ENCODE results near the gene TNRC6C.

TNRC6C gene

DNA sequence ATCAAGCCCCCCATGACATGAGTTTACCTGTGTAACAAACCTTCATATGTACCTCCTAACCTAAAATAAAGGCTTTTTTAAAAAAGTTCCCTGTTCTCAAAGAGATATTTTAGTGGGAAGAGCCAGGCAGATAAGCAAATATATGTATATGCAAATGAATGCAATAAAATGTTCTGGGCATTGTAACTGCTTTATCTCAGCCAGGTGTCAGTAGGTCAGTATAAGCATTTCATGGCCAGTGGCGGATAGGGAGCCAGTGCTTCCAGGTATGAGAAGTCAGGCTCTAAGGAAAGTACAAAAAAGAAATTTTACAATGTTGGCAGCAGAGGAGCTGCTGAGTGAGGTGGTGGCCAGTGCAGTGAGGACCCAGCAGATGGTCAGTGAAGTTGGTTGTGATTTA lies 53.9 kb downstream of the TNRC6C start:
- no peak for DNase-seq (ENCODE audit: low read depth in 3 of 3)

DNA sequence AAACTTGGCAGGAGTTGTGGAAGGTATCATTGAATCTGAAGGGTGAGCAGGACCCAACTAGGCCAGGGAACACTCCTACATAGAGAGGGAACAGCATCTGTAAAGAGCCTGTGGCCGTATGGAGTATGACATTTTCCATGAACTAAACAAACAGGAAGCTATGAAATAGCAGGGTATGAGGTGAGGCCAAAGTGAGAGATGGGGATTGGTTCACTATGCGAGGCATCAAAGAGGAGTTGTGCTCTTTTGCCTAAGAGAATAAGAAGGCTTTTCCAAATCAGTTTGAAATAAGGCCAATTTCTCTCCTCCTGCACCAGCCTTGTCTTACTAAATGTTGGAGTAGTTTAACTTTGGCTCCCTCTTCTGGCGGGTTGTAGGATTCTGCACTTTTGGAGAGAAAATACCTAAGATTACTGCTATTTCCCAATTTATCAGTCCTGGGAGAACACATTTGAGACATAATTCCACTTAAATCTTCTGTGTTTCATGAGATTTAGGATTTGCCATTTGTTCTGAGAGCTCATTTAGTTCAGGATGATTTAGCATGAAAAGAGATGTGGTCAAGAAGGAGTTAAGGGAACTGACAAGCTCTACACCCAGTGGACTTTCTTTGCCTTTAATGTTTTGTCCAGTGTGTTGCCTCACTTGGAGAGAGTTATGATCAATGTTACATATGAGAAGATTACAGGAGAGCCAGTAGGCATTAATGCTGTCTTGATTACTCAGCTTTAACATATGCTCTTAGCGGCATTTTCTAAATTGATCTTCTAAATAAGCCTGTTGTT lies 55.4 kb downstream of the TNRC6C start:
- peak in 2 of 3 donors; percentile 30 to 41 for DNase-seq (ENCODE audit: low read depth in 3 of 3)

DNA sequence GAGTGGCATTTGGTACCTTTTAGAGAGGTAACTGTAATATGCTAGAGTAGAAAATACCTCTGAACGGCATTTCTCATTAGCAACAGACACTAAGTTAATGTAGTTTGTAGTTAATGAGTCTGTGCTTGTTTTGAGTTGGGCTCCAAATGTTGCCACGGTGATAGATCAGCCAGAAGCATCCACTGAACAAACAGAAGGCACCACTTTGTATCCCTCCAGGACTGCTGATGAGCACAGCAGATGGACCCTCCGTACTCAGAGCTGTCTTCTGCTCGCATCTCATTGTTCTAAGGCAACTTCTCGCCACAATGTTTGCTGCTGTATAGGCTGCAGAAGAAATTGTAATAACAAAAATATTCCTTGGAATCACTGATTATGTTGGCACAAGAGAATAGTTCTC lies 56.1 kb downstream of the TNRC6C start:
- DNase-seq (ENCODE audit: low read depth in 3 of 3) = no peak

DNA sequence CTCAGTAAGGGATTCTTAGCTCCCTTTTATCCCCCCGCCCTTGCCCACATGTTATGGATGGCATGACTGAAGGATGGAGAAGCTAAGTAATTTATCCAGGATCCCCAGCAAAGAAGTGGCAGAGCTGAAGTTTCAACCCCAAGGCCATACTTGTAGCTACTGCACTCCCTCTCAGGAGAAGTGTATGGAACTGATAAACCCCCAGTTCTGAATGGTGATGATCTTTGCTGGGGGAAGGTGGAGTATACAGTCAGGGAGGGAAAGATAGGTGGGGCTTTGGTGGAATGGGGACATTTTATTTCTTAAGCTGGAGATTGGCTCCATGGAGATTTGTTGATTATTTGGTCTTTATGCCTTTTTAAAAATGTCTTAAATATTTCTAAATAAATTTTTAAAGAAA lies 58.3 kb downstream of the TNRC6C start:
- DNase-seq (ENCODE audit: low read depth in 3 of 3) = no peak

DNA sequence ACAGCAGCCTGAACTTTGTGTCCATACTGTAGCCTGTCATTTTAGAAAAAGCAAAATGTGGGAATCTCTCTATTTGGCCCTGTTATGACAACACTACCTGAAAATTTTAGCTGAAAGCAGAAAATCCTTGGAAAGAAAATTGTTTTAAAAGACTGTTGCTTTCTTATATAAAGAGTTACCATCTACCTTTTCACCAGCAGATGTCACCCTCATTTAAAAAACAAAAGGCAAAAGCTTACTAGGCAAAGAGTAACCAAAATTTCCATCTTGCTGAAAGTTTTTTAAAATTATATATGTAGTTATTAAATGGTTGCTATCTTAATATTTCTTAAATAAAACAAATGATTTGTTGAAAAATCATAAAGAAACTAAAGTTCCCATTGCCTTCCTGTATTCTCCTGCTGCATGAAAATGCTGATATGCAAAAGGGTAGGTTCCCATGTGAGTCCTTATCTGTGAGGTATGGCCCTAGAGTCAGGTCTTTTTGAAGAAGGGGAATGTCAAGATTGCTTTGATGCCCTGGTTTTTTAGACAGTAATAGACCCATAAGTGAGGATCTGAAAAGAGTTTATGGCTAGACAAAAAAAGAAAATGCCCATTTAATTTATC lies 61.0 kb downstream of the TNRC6C start:
- no peak for DNase-seq (ENCODE audit: low read depth in 3 of 3)

DNA sequence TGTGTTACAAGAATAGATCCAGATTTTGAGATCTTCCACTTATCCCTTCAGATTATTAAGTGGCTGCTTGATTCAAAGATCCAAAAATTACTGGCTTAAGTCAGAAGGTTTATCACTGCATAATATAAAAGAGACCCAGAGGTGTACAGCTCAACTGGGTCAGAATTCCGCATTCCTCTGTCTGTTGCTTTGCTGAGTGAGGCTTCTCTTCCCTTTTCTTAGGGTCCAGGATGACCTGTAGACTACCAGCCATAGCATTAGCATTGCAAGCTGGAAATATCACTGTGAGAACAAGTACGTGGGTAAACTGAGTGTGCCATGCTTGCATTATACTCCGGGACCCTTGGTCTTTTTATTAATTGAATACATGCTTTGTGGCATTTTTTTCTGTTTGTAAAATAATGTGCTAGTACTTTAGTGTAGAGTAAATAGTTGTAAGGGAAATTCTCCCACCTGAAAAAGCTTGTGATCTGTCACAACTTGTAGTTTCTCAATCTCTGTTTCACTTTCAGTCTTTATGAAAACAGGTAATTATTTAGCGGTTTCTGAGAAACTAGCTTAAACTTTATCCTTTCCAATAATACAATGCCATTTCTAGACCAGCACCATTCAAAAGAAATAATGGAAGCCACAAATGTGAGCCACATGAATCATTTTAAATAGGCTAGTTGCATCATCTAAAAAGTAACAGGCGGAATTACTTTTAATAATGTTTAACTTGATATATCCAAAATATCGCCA lies 61.6 kb downstream of the TNRC6C start:
- no peak for DNase-seq (ENCODE audit: low read depth in 3 of 3)

DNA sequence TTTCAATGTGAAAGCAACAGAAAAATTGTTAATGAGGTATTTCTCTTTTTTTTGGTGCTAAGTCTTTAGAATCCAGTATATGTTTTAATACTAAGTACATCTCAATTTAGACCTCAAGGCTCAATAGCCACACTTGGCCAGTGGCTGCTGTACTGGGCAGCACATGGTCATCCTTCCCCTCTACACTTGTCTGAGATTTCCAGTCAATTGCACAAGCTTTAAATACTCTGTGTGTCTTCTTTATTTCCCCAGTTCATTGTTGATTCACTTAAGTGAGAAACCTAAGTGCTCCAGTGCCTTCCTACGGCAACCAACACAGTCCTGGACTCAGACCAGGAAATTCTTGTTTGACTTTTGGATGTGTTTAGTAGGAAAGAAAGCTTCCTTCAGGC lies 62.2 kb downstream of the TNRC6C start:
- no peak for DNase-seq (ENCODE audit: low read depth in 3 of 3)

DNA sequence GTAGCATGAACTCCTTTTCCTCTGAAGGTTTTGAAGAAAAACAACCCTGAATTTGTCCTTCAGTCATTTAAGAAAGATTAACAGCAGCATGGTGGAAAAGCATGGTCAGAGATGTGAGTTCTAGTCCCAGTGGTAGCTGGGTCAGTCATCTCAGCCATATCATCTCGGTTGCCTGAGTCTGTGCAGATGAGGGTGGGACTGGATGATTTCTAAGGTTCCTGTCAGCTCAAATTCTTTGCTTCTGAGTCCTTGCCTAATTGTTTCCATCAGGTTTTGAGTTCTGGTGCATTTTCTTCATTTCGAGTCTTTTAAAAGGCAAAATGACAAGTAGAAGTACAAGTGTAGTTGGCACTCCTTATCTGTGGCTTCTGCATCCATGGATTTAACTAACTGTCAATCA lies 63.9 kb downstream of the TNRC6C start:
- DNase-seq (ENCODE audit: low read depth in 3 of 3) = no peak

DNA sequence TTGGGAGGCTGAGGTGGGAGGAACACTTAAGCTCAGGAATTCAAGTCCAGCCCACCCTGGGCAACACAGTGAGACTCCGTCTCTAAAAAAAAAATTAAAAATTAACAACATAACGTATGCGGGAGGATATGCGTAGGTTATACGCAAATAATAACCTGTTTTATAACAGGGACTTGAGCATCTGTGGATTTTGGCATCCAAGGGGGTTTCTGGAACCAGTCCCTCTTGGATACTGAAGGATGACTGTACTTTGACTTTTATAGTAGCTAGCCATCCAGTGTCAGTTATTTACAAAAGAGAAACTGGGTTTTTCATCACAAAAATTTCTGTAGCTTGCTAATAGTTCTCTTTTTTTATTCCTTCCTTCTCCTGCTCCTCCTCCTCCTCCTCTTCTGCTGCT lies 64.5 kb downstream of the TNRC6C start:
- DNase-seq (ENCODE audit: low read depth in 3 of 3) = no peak

DNA sequence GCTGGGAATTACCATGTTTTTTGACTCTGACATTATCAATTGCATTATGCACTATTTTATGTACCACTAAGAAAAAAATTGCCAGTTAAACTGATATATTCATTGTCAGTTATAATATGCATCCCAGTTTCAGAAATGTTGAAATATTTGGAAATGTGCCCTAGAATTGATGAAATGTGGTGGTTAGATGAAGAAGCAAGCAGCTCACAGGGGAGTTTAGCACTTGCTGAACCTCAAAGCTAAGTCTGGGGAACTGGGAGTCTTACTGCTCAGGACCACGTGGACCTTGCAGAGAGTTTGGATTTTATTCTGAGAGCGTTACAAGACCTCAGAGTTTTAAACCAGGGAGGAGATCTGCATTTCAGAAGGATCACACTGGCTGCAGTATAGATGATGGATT lies 67.9 kb downstream of the TNRC6C start:
- DNase-seq (ENCODE audit: low read depth in 3 of 3) = no peak

DNA sequence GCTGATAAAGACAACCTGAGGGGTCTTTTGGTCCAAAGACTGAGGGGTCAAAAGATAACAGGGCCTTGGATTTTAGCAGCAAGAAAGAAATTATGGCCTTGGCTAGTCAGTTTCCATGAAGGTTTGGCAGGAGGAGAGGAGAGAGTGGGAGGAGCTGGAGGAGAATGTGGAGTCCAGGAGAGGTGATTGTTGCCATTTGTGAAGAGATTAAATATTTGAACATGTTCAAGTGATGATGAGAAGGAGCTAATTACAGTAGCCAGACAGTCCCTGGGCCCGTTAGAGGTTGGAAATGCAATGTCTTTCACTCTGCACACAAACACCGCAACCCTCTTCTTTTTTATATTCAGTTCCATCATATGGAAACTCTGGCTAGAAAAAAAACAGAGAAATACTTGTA lies 68.6 kb downstream of the TNRC6C start:
- DNase-seq (ENCODE audit: low read depth in 3 of 3) = no peak

DNA sequence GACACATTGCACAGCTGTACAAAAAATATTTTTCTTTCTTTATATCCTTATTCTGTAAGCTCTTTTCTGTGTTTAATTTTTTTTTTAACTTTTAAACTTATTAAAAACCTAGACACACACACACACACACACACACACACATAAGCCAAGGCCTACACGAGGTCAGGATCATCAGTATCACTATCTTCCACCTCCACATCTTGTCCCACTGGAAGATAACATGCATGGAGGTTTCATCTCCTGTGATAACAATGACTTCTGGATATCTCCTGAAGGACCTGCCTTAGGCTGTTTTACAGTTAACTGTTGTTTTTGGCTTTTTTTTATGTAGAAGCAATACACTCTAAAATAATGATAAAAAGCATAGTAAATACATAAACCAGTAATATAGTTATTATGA lies 71.2 kb downstream of the TNRC6C start:
- DNase-seq (ENCODE audit: low read depth in 3 of 3) = no peak

DNA sequence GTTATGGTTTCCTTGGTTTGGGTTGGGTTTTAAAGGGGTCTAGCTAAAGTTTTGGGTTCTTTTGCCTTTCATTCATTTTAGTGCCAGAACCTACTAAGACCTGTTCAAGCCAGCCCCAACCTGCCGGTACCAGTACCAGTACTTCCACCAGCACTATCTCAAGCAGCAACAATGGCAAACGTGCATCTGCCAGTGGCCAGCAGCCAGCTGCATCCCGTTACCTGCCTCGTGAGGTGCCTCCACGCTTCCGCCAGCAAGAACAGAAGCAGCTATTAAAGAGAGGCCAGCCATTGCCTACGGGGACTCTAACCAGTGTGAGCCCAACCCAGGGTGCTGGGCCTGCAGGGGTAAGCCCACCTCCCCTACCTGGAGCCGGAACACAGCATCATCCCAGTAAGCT lies 72.9 kb downstream of the TNRC6C start:
- DNase-seq (ENCODE audit: low read depth in 3 of 3) = no peak

DNA sequence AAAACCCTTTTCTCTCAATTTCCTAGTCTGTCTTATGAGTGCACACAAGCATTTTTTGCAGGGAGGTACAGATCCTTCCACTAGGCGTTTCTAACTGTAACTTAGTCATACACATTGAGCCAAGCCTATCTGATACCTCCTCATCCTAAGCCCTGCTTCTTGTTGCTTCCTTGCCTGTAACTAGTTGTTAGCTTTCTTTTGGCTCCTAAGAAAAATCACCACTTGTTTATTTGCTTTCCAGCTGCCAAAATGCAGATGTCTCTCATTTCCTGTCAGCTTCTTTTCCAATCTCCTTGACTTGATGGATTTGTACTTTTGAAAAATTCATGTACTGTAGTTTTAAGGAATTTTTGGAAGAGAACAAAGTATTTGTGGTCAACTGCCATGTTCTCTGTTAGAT lies 73.7 kb downstream of the TNRC6C start:
- DNase-seq (ENCODE audit: low read depth in 3 of 3) = no peak

DNA sequence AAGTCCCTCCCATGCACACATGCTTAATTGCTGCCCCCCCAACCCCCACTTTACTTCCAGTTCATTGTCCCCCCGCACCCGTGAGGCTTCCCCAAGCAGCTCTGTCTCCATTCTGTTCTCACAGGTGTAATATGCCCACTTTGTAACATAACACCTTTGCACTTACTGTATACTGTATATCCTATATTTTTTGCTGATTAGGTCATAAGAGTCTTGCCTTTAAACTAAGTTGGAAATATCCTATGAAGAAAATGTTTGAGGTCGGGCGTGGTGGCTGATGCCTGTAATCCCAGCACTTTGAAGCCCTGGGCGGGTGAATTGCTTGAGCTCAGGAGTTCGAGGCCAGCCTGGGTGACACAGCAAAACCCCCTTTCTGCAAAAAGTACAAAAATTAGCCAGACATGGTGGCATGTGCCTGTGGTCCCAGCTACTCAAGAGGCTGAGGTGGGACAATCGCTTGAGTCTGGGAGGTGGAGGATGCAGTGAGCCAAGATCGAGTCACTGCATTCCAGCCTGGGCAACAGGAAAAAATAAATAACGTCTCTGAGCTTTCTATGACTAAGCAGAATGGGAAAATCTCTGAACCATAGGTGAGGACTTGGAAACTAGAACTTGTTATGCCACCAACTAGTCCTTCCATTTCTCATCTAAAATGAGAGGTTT lies 76.1 kb downstream of the TNRC6C start:
- no peak for DNase-seq (ENCODE audit: low read depth in 3 of 3)

DNA sequence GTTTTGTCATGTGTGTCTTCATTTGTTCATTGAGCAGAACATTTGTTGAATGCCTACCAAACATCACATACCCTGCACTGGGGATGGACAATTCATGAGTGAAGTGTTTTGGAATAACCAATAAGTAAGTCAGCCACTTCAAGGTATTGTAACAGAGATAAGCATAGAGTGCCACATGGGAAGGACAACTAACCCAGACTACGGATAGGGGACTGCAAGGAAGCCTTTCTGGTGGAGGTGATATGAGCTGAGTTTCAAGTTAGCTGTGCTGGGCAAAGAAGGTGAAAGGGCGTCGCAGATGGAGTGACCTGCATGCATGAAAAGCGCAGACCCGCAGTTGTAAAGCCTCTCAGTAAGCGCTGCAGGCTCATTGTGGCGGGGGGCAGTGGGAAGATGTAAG lies 78.8 kb downstream of the TNRC6C start:
- DNase-seq (ENCODE audit: low read depth in 3 of 3) = no peak

DNA sequence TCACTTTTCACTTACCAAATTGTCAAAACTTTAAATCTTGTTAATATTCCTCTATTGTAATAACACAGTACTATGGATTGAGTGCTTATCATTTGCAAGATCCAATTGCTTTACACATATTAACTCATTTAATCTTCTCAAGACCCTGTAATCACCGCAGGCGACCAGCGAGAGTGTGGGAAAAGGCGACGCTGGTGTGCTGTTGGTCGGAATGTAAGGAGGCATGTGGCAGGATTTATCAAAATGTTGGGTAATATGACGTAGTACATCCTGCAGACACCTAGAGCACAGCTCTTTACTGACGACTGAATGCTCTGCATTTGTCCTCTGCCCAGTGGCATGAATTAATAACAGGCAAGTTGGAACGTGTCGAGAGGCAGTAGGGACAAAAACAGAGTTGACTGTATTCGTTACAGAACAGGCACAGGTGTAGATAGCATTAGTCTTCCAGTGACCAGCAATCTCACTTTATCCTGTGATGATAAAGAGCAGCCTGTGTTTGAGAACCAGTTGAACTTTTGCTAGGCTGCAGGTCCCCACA lies 80.3 kb downstream of the TNRC6C start:
- no peak for DNase-seq (ENCODE audit: low read depth in 3 of 3)

DNA sequence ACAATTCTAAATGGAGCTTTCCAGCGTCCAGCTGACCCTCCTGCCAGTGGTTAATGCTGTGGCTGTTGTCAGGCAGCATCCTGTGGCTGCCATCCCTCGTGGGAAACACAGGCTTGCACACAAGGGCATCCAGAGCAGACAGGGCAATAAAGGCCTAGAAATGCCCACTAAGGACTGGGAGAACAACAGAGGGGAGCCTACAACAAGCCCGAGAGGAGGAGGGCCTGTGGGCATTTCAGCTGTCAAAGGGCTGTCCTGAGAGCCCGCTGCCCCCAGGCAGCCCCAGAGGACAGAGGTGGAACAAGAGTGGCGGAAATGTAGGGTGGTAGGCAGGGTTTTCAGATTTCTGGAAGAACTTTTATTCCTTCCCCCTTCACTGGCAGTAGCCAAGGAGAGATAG lies 81.1 kb downstream of the TNRC6C start:
- DNase-seq (ENCODE audit: low read depth in 3 of 3) = no peak

DNA sequence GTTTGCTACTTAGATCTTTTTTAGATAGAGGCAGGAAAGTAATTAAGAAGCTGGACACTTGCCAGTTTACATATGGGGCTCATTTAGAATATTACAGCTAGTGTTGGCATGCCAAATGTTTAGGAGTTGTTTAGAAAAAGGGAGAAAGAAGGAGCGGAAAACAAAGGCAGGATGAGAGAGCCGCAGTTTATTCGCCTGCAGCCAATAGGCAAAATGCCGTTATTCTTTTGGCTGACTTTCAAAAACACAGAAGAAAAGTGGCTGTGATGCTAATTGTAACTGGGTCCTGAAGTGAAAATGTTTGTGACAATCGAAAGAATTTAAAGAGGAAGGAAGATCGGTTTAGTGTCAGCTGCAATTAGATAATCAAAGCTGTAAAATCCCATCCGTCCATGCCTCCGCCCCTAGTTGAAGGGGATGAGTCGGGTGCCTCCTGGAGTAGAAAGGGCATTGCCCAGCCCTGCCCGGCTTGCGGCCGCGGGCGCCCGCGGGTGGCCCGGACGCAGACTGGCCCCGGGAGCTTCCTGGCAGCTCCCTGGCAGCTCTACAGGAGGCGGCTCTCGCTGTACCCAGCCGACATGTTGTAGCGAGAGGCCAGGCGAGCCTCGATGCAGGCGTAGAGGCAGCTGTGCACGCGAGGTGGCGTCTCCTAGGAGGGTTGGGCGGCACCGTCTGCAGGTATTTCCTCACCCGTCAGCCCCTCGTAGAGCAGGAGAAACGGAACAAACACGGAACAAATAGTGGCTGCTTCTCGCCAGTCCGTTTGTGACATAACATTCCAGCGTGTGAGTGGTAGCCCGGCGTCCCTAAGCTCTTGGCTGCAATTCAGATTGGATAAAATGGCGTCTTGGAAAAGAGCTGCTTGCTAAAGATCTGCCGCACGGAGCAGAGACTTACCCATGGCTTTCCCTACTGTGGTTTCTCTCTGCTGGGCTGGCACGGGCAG lies 82.2 kb downstream of the TNRC6C start:
- no peak for DNase-seq (ENCODE audit: low read depth in 3 of 3)

DNA sequence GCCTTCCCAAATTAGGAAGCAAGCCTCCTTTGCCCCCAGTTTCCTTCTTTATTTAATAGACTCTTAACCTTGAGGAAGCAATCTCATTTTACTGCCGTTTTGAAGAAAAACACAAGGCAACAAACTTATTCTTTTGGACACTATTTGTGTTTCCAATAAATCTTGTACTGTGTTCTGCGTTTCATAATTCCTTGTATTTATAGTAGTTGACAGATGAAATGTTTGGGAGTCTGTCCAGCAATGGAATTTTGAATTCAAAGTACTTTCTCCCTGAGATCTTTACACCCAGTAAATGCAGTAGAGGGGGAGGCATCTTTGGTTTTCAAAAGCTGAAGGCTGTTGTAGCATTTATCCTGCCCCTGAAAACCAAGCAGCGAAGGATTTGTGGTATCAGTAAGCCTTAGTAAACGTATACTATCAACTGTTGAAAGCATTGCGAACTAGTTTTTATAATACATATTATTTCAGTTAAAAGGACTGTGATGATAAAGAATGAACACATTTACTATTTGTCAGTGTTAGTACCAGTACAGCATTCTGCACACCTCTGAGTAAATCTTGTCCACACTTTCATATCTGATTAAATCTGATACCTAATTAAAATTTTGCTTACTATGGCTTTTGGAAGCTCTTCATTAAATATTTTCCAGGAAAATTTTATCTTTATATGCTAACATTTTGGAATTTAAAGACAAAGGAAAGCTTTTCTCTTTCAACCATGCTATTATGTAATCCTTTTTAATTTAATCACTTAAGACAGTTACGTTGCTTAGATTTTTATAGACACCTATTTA lies 83.1 kb downstream of the TNRC6C start:
- DNase-seq (ENCODE audit: low read depth in 3 of 3) = no peak
